OCI-LY3 (cell line): Measurements from ENCODE around the gene CLDN24.

Experiments used
- H2AFZ ChIP-seq: fragments of 200-600, 300-600 bp; shearing (Covaris generic); 2 replicates; pipeline ENCODE4 v1.6.0; 2014; ENCODE audit warnings: antibody characterized with exemption, low read depth, low read length
- H3K27ac ChIP-seq: fragments of 200-600, 300-600 bp; sonication (generic); 2 replicates; pipeline ENCODE4 v1.5.1; 2014; ENCODE audit warnings: mild to moderate bottlenecking, low read length, moderate library complexity, mixed read lengths
- H3K27me3 ChIP-seq: fragments of 200-600, 300-600 bp; sonication (generic); 2 replicates; pipeline ENCODE4 v1.6.1; 2014; ENCODE audit warnings: low read depth, low read length, mixed read lengths
- H3K36me3 ChIP-seq: fragments of 200-600, 300-600 bp; sonication (generic); replicated peaks from 2 replicates; pipeline ENCODE3; 2014; ENCODE audit warnings: low read depth, low read length, mixed read lengths
- H3K4me1 ChIP-seq: fragments of 300-600, 200-600 bp; sonication (generic); 2 replicates; pipeline ENCODE4 v1.6.1; 2014; ENCODE audit warnings: low read length, mixed read lengths
- H3K4me2 ChIP-seq: fragments of 200-600, 300-600 bp; sonication (generic); 2 replicates; pipeline ENCODE4 v1.6.1; 2014; ENCODE audit warnings: low read length, mixed read lengths
- H3K4me3 ChIP-seq: fragments of 300-600, 200-600 bp; sonication (generic); 2 replicates; pipeline ENCODE4 v1.5.1; 2014; ENCODE audit warnings: antibody characterized with exemption, mild to moderate bottlenecking, low read length, moderate library complexity
- H3K79me2 ChIP-seq: fragments of 300-600, 200-600 bp; shearing (Covaris generic); 2 replicates; pipeline ENCODE4 v1.6.1; 2014; ENCODE audit warnings: mild to moderate bottlenecking, low read length, mixed read lengths
- H3K9ac ChIP-seq: fragments of 300-600, 200-600 bp; shearing (Covaris generic); 2 replicates; pipeline ENCODE4 v1.6.0; 2014; ENCODE audit warnings: mild to moderate bottlenecking, low read length, moderate library complexity
- H3K9me3 ChIP-seq: fragments of 200-600, 300-600 bp; shearing (Covaris generic); 2 replicates; pipeline ENCODE4 v1.6.1; 2014; ENCODE audit warnings: low read length, mixed read lengths; ENCODE audit not compliant: insufficient read depth
- H4K20me1 ChIP-seq: fragments of 200-600, 300-600 bp; sonication (generic); 2 replicates; pipeline ENCODE4 v1.6.1; 2016; ENCODE audit warnings: low read length, mixed read lengths; ENCODE audit not compliant: insufficient read depth
- CTCF ChIP-seq: fragments of 200-600, 300-600 bp; sonication (generic); IDR thresholded peaks from 2 replicates; pipeline ENCODE4 v1.5.1; 2014; ENCODE audit warnings: antibody characterized with exemption, low read length, low read depth
- EZH2phosphoT487 ChIP-seq: fragments of 200-600 bp; shearing (Covaris generic); IDR thresholded peaks from 2 replicates; pipeline ENCODE4 v1.6.1; 2018; ENCODE audit warnings: antibody characterized with exemption, mixed run types, low read depth

The CLDN24 gene

GRCh38 chr4:183318656-183319055, 3.6 kb downstream of the CLDN24 start:
- H3K4me3 ChIP-seq, result no peak overlapping the region
- no peaks in the 10 kb centered on the region for H3K36me3 ChIP-seq
- H3K27ac ChIP-seq, result no peak overlapping the region
- no peaks in the 10 kb centered on the region for H3K4me1 ChIP-seq
- H3K79me2 ChIP-seq, result no peaks in the 10 kb centered on the region
- H3K9ac ChIP-seq, result no peak overlapping the region
- H4K20me1 ChIP-seq, result no peaks in the 10 kb centered on the region
- H3K9me3 ChIP-seq, result no peaks in the 10 kb centered on the region
- no peak for TF ChIP-seq CTCF
- TF ChIP-seq EZH2phosphoT487, result no peak
- no peak overlapping the region for H2AFZ ChIP-seq
- no peaks in the 10 kb centered on the region for H3K27me3 ChIP-seq
- H3K4me2 ChIP-seq, result no peak overlapping the region

- H3K27ac ChIP-seq, result no peak overlapping the region
- H4K20me1 ChIP-seq, result no peaks in the 10 kb centered on the region
- H3K9ac ChIP-seq, result no peak overlapping the region
- H3K36me3 ChIP-seq, result no peaks in the 10 kb centered on the region
- no peak overlapping the region for H2AFZ ChIP-seq
- H3K27me3 ChIP-seq, result no peaks in the 10 kb centered on the region
- no peaks in the 10 kb centered on the region for H3K9me3 ChIP-seq
- H3K4me3 ChIP-seq, result no peak overlapping the region
- H3K4me2 ChIP-seq, result no peak overlapping the region
- TF ChIP-seq EZH2phosphoT487, result no peak
- no peak for TF ChIP-seq CTCF
- H3K4me1 ChIP-seq, result no peaks in the 10 kb centered on the region
- H3K79me2 ChIP-seq, result no peaks in the 10 kb centered on the region
Measured at GRCh38 chr4:183314806-183315205, 7.4 kb downstream of the CLDN24 start.

GRCh38 chr4:183314336-183314735, 7.9 kb downstream of the CLDN24 start:
- Histone ChIP-seq H3K27me3 (no peaks in the 10 kb centered on the region), H3K4me2 (no peak overlapping the region), H4K20me1 (no peaks in the 10 kb centered on the region), H3K9ac (no peak overlapping the region), H3K4me3 (no peak overlapping the region), H3K9me3 (no peaks in the 10 kb centered on the region), H2AFZ (no peak overlapping the region), H3K27ac (no peak overlapping the region), H3K79me2 (no peaks in the 10 kb centered on the region), H3K36me3 (no peaks in the 10 kb centered on the region), H3K4me1 (no peaks in the 10 kb centered on the region)
- TF ChIP-seq EZH2phosphoT487 (no peak), CTCF (no peak)

- TF ChIP-seq EZH2phosphoT487 (no peak), CTCF (no peak)
- Histone ChIP-seq H3K27ac (no peak overlapping the region), H3K9ac (no peak overlapping the region)
Measured at GRCh38 chr4:183312841-183313240, 9.4 kb downstream of the CLDN24 start.

More at GRCh38 chr4:183312841-183313240, 9.4 kb downstream of the CLDN24 start:
- Histone ChIP-seq H2AFZ (no peak overlapping the region), H3K4me3 (no peak overlapping the region), H3K36me3 (no peaks in the 10 kb centered on the region), H3K79me2 (no peaks in the 10 kb centered on the region), H3K4me1 (no peaks in the 10 kb centered on the region), H3K4me2 (no peak overlapping the region), H4K20me1 (no peaks in the 10 kb centered on the region), H3K9me3 (no peaks in the 10 kb centered on the region), H3K27me3 (no peaks in the 10 kb centered on the region)
